Measurements from ENCODE around the gene SRRM2. TPM values are rescaled to one million over a fixed set of nuclear protein-coding genes. Genes with fewer than 3 reads are reported as not detected.

SRRM2 gene
- total and polyA plus RNA-seq, 9 of the 15 experiments (the other 6 are each of a cell fraction or from before 2014, with no cell fraction given) = 26.7 to 563 (median 81.1) TPM

GRCh38 chr16:2817340-2818271 is 65.2 kb downstream of the SRRM2 start (continued):
- TF ChIP-seq ETS1 (conservative IDR thresholded peaks at IDR 0.05; ENCODE audit: control insufficient read depth, low read depth, low read length) (peak; percentile 17; the same call in 1 of the 2 replicates), USF2 (CRISPR knock-in tag; IDR thresholded peaks at IDR 0.05) (peak; percentile 53), E2F5 (CRISPR knock-in tag; IDR thresholded peaks at IDR 0.05) (no peak), NCOA4 (IDR thresholded peaks at IDR 0.05; ENCODE audit: partially characterized antibody) (no peak), EGR1 (conservative IDR thresholded peaks at IDR 0.05) (peak; percentile 72), ZFX (CRISPR knock-in tag; IDR thresholded peaks at IDR 0.05) (0 out of 2 replicates have a peak, but pooled peaks have one; percentile 2), RFX7 (CRISPR knock-in tag; IDR thresholded peaks at IDR 0.05) (no peak), ZNF583 (CRISPR knock-in tag; IDR thresholded peaks at IDR 0.05) (no peak), MTF1 (CRISPR knock-in tag; IDR thresholded peaks at IDR 0.05; ENCODE audit: borderline replicate concordance) (no peak), SAP30 (IDR thresholded peaks at IDR 0.05; ENCODE audit: borderline replicate concordance, insufficient read depth, low read depth, low read length, poor library complexity, severe bottlenecking) (peak; percentile 88), NKRF (IDR thresholded peaks at IDR 0.05; ENCODE audit: borderline replicate concordance) (peak; percentile 85; the same call in 1 of the 2 replicates), THAP12 (CRISPR knock-in tag; IDR thresholded peaks at IDR 0.05) (0 out of 2 replicates have a peak, but pooled peaks have one; percentile 22), MXD1 (CRISPR knock-in tag; IDR thresholded peaks at IDR 0.05; ENCODE audit: borderline replicate concordance, poor library complexity, severe bottlenecking) (peak; percentile 33), ZNF263 (CRISPR knock-in tag; IDR thresholded peaks at IDR 0.05; ENCODE audit: borderline replicate concordance) (peak; percentile 90; the same call in 1 of the 2 replicates), ERF (CRISPR knock-in tag; IDR thresholded peaks at IDR 0.05) (no peak), CC2D1A (IDR thresholded peaks at IDR 0.05) (0 out of 2 replicates have a peak, but pooled peaks have one; percentile 16), FOXK1 (CRISPR knock-in tag; IDR thresholded peaks at IDR 0.05; ENCODE audit: borderline replicate concordance) (no peak)
